MG63 (cell line): ENCODE measurements around the gene INPP5D. TPM values are rescaled to one million over a fixed set of nuclear protein-coding genes. Genes with fewer than 3 reads are reported as not detected.
"Not testable (repeated sequence)": the region's sequence is repeated elsewhere in the genome, so short reads cannot be mapped to it uniquely, and the experiment has no call there.

Source experiments
- DNase-seq: peaks from one replicate; pipeline ENCODE4 v3.0.0-alpha.2; 2020
- H3K27me3 ChIP-seq: fragments of 250-450 bp; sonication (Bioruptor Pico); 2 replicates; pipeline ENCODE4 v1.5.1; 2020; ENCODE audit warnings: mild to moderate bottlenecking, moderate library complexity
- H3K36me3 ChIP-seq: fragments of 250-450 bp; sonication (Bioruptor Pico); 2 replicates; pipeline ENCODE4 v1.5.1; 2020; ENCODE audit warnings: mild to moderate bottlenecking, moderate library complexity
- H3K4me3 ChIP-seq: fragments of 250-450 bp; sonication (Bioruptor Pico); 2 replicates; pipeline ENCODE4 v1.5.1; 2020; ENCODE audit warnings: mild to moderate bottlenecking, moderate library complexity
- H3K9me3 ChIP-seq: fragments of 250-450 bp; sonication (Bioruptor Pico); 2 replicates; pipeline ENCODE4 v1.5.1; 2020; ENCODE audit warnings: mild to moderate bottlenecking, moderate library complexity
- total RNA-seq: library from RNA; depleted of rRNA; stranded (reverse); fragments of >200 nt; shearing (Covaris generic); gene quantifications from 2 replicates; pipeline ENCODE4 v1.2.3, GENCODE V29; 2014; ENCODE audit warnings: low replicate concordance

INPP5D gene
- total RNA-seq, 1 experiment from 2014 or later, result not detected

- Histone ChIP-seq H3K36me3 (no peaks in the 10 kb centered on the region), H3K27me3 (no peaks in the 10 kb centered on the region), H3K4me3 (no peak overlapping the region), H3K9me3 (no peaks in the 10 kb centered on the region)
- no peak for DNase-seq
These were observed 943 bp downstream of the INPP5D start for GRCh38 chr2:233060980-233061590.

DNA sequence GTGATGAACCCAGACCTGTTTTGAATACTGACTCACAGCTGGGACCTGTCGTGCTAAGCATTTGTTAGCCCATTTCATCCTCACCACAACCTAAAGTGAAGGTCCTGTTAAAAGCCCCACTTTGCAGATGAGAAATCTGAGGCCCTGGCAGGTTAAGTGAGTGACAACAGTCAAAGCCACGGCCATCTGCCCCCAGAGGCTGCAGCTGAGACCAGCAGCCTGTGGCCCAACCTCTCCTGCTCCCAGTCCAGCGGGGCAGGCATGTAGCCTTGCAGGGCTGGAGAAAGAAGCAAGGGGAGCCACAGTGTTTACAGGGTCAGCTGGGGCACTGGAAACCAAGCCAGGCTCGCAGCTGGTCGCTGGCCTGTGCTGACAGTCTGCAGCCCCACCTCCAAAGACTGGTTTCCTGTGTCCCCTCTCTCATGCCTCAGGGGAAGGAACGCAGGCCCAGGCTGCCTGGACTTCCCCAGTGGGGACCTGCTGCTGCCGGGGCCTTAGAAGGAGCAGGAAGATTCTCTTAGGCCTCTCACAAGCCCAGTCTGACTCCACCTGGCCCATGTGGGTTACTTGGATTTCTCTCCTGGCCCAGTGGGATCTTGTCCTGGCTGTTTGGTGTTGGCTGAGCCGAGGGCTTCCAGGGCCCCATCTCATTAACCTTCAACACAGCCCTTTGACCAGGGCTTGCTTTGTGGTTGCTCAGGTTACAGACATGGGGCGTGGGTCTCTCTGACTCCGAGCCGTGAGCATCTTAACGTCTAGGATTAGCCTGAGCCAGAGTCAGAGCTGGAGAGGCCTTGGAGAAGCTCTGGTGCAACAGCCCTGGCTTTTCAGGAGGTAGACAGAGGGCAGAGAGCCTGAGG, 1.7 kb downstream of the INPP5D start:
- no peaks in the 10 kb centered on the region for H3K36me3 ChIP-seq
- no peaks in the 10 kb centered on the region for H3K27me3 ChIP-seq
- H3K4me3 ChIP-seq, result no peak overlapping the region
- no peaks in the 10 kb centered on the region for H3K9me3 ChIP-seq
- peak; percentile 47 for DNase-seq

DNA sequence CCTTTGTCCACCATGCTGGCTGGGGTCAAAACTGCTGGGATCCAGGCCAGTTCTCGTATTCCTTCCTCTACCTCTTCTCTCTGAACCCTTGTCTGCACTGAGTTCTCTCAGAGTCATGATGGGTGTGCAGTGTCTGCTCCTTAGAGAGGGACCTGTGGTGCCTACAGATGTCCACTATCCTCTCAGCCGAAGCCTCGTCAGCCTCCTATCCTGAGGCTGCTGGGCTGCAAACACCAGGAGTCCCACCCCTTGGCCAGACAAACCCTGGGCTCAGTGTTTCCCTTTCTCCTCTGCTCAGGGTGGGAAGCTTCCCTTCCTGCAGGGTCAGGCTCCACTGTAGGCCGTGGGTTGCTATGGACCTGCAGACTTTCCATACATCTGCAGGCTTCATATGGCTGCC, 2.3 kb downstream of the INPP5D start:
- no peak for DNase-seq
- Histone ChIP-seq H3K36me3 (no peaks in the 10 kb centered on the region), H3K4me3 (no peak overlapping the region), H3K27me3 (no peaks in the 10 kb centered on the region), H3K9me3 (no peaks in the 10 kb centered on the region)

DNA sequence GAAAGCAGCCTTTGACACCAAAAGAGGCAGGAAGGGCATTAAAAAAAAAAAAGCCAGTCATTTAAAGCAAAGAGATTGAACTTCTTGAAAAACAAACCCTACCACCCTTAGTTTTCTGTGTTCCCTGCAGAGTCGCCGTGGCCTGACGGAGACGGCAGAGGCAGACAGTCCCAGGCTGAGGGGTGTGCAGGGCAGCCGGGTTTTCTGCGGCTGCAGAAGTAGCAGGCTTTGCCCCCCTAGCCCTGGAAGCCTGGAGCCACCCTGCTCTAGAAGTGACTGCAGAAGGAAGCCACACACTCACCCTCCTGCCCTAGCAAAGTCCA, 2.8 kb downstream of the INPP5D start:
- DNase-seq, result no peak
- no peaks in the 10 kb centered on the region for H3K9me3 ChIP-seq
- H3K4me3 ChIP-seq, result no peak overlapping the region
- no peaks in the 10 kb centered on the region for H3K36me3 ChIP-seq
- H3K27me3 ChIP-seq, result no peaks in the 10 kb centered on the region

DNA sequence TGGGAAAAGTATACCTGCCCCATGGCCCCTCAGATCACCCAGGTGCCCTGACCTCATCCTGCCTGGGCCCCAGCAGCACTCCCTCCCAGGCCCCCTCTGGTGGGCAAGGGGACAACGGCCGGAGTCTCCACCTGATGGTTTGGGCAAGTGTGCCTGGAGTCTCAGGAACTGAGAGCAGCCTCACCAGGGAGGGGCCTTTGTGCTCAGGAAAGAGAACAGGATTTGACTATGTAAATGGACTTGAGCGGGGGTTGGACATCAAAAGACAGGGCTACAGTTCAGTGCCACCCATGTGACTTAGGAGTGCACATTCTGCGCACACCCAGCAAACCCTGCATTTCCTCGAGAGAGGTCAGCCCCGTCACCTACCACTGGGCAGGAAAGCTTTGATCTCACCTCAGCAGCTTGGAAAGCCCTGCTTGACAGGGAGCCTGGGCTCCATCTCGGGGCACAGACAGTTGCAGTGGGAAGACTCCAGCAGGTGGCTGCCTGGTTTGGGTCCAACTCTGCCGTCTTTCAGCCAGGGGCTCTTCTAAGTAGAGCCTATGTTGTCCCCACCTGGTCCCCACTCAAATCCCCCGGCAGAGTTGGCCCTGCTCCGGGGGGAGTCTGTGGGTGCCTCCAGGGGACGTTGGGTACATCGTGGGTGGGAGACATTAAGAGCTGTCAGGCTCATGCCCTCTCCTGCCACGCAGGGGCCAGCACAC, 3.3 kb downstream of the INPP5D start:
- Histone ChIP-seq H3K36me3 (no peaks in the 10 kb centered on the region), H3K4me3 (no peak overlapping the region), H3K27me3 (no peaks in the 10 kb centered on the region), H3K9me3 (no peaks in the 10 kb centered on the region)
- no peak for DNase-seq

DNA sequence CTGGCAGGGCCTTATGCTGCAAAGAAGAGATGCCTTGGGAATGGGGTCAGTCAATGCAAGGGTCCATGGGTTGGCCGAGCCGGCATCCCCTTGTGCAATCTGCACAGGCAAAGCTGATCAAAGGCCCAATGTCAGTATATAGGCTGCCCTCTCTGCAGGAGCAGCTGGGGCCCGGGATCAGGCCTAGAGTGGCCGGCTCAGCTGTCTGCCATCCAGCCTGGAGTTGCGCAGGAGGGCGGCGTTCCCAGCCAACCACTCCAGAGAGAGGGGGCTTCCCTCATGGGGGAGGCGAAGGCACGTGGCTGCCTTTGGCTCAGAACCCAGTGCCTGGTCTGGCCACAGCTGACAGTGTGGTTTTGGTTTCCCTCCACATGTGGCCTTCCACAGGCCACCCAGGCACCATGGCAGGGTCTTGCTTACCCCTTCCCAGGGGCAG, 3.9 kb downstream of the INPP5D start:
- Histone ChIP-seq H3K27me3 (no peaks in the 10 kb centered on the region), H3K36me3 (no peaks in the 10 kb centered on the region), H3K9me3 (no peaks in the 10 kb centered on the region), H3K4me3 (no peak overlapping the region)
- no peak for DNase-seq

DNA sequence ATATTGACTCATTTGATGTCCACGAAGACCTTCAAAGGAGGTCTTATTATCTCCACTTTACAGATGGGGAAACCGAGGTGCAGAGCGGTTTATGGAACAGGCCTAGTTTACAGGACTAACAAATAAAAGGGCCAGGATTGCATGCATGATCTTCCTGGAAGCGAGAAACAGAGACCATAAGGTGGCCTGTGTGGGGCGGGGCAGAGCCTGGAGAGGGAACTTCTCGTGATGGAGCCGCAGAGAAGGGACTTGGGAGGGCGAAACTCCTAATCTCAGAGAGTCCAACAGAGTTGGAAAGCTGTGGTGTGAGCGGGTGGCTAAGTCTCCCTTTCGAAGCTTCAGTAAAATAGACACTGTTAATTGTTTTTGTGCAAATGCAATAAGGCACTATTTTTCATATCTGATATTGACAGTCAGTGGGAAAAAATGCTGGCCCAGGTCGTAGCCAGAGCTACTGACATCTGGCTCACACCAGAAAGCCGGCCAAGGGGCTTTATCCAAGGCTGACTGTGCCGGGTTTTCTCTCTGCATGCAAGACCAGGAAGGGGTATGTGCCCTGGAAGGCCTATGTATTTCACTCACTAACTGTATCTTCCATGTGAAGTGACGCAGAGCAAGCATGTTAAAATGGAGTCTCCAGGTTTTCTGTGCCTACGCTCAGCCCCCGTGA, 4.5 kb downstream of the INPP5D start:
- Histone ChIP-seq H3K36me3 (no peaks in the 10 kb centered on the region), H3K9me3 (no peaks in the 10 kb centered on the region), H3K4me3 (no peak overlapping the region), H3K27me3 (no peaks in the 10 kb centered on the region)
- DNase-seq, result peak; percentile 82

GRCh38 chr2:233065200-233065589, 5.1 kb downstream of the INPP5D start:
- H3K4me3 ChIP-seq, H3K36me3 ChIP-seq, DNase-seq: not testable (repeated sequence)

GRCh38 chr2:233065954-233066470, 5.9 kb downstream of the INPP5D start:
- H3K27me3 ChIP-seq, result no peaks in the 10 kb centered on the region
- H3K36me3 ChIP-seq, result no peaks in the 10 kb centered on the region
- 0 out of 2 replicates have a peak, but pooled peaks cover 2% of the 10 kb centered on the region for H3K9me3 ChIP-seq
- no peak for DNase-seq
- H3K4me3 ChIP-seq, result no peak overlapping the region

More at GRCh38 chr2:233065200-233065589, 5.1 kb downstream of the INPP5D start:
- not testable (repeated sequence) for H3K27me3 ChIP-seq, H3K9me3 ChIP-seq

GRCh38 chr2:233068762-233069418, 8.7 kb downstream of the INPP5D start:
- no peak overlapping the region for H3K4me3 ChIP-seq
- H3K27me3 ChIP-seq, result no peaks in the 10 kb centered on the region
- H3K36me3 ChIP-seq, result no peaks in the 10 kb centered on the region
- 0 out of 2 replicates have a peak, but pooled peaks cover 2% of the 10 kb centered on the region for H3K9me3 ChIP-seq
- DNase-seq, result no peak

- no peak for DNase-seq
- Histone ChIP-seq H3K36me3 (no peaks in the 10 kb centered on the region), H3K4me3 (no peak overlapping the region), H3K27me3 (no peaks in the 10 kb centered on the region), H3K9me3 (0 out of 2 replicates have a peak, but pooled peaks cover 2% of the 10 kb centered on the region)
These were observed 12.7 kb downstream of the INPP5D start for GRCh38 chr2:233072838-233073237.

- Histone ChIP-seq H3K36me3 (no peaks in the 10 kb centered on the region), H3K27me3 (no peaks in the 10 kb centered on the region), H3K4me3 (no peak overlapping the region), H3K9me3 (0 out of 2 replicates have a peak, but pooled peaks cover 2% of the 10 kb centered on the region)
- DNase-seq, result no peak
These were observed 14.0 kb downstream of the INPP5D start for GRCh38 chr2:233074106-233074505.

GRCh38 chr2:233075141-233075965, 15.2 kb downstream of the INPP5D start:
- H3K27me3 ChIP-seq, result no peaks in the 10 kb centered on the region
- H3K36me3 ChIP-seq, result no peaks in the 10 kb centered on the region
- DNase-seq, result no peak
- 0 out of 2 replicates have a peak, but pooled peaks cover 2% of the 10 kb centered on the region for H3K9me3 ChIP-seq
- H3K4me3 ChIP-seq, result no peak overlapping the region

- Histone ChIP-seq H3K27me3 (no peaks in the 10 kb centered on the region), H3K9me3 (0 out of 2 replicates have a peak, but pooled peaks cover under 1% of the 10 kb centered on the region), H3K4me3 (no peak overlapping the region), H3K36me3 (no peaks in the 10 kb centered on the region)
- DNase-seq, result no peak
These were observed 15.8 kb downstream of the INPP5D start for GRCh38 chr2:233075966-233076339.

DNA sequence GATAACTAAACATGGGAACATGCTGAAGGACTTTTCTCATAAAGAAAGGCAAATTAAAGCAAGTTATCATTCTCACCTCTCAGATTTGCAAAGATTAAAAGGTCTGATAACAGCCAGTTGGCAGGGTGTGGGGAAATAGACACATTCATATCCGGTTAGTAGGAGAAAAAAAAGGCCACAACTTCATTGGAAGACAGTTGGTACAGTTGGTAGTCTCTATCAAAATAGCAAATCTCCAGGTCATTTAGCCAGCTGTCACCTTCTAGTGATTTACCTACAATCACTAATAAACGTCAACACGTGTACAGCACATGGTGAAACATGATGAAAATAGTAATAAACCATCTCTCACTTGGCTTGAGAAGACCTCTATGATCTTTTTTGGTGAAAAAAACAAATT, 16.6 kb downstream of the INPP5D start:
- Histone ChIP-seq H3K4me3 (no peak overlapping the region), H3K9me3 (no peaks in the 10 kb centered on the region), H3K27me3 (no peaks in the 10 kb centered on the region), H3K36me3 (no peaks in the 10 kb centered on the region)
- no peak for DNase-seq
